Measurements from ENCODE around the gene VRK2.

DNA sequence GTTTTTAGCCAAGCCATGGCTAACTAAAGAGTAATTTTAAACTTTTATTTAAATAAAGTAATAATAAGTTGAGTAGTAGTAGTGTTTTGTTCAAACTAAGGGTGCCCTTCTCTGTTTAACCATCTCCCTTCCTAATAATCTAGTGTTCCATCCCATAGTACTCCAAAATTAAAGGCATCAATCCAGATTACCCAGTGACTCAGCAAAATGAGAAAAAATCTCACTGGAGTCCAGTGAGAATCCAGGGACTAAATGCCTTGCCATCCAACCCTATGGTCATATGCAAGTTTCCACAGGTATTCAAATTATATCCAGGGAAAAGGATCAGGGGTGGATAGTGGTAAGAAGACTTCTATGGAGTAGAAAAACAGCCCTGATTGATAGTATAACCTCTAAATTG lies 19.6 kb upstream of the VRK2 start:
- TF ChIP-seq, protein P1, sequence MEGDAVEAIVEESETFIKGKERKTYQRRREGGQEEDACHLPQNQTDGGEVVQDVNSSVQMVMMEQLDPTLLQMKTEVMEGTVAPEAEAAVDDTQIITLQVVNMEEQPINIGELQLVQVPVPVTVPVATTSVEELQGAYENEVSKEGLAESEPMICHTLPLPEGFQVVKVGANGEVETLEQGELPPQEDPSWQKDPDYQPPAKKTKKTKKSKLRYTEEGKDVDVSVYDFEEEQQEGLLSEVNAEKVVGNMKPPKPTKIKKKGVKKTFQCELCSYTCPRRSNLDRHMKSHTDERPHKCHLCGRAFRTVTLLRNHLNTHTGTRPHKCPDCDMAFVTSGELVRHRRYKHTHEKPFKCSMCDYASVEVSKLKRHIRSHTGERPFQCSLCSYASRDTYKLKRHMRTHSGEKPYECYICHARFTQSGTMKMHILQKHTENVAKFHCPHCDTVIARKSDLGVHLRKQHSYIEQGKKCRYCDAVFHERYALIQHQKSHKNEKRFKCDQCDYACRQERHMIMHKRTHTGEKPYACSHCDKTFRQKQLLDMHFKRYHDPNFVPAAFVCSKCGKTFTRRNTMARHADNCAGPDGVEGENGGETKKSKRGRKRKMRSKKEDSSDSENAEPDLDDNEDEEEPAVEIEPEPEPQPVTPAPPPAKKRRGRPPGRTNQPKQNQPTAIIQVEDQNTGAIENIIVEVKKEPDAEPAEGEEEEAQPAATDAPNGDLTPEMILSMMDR (IDR thresholded peaks at IDR 0.05): no peak
- TF ChIP-seq SIN3A (IDR thresholded peaks at IDR 0.05; ENCODE audit: borderline replicate concordance, insufficient read depth, low read depth, low read length) (no peak), POLR2AphosphoS5 (IDR thresholded peaks at IDR 0.05; ENCODE audit: low read depth, low read length) (no peak)
